SU-DHL-6 (cell line): Measurements from ENCODE around the gene PLEK.

Experiments
- CTCF ChIP-seq: fragments of 200-600 bp; sonication (generic); IDR thresholded peaks from one replicate; pipeline ENCODE4 v1.5.1; 2017; ENCODE audit warnings: antibody characterized with exemption, mild to moderate bottlenecking, low read length, moderate library complexity; ENCODE audit not compliant: insufficient read depth, poor library complexity, severe bottlenecking
- EZH2phosphoT487 ChIP-seq: fragments of 200-600 bp; sonication (generic), shearing (Covaris generic); conservative IDR thresholded peaks from 2 replicates; pipeline ENCODE4 v1.6.1; 2018; ENCODE audit warnings: mild to moderate bottlenecking, antibody characterized with exemption, low read length, moderate library complexity, mixed read lengths

- TF ChIP-seq CTCF = no peak
- no peak for TF ChIP-seq EZH2phosphoT487
Measured at GRCh38 chr2:68325056-68325455, 40.0 kb upstream of the PLEK start.
